Measurements from ENCODE around the gene MYBPC1. TPM values are rescaled to one million over a fixed set of nuclear protein-coding genes. Genes with fewer than 3 reads are reported as not detected.

MYBPC1 gene
- total and polyA plus RNA-seq, 2 of the 13 experiments (the other 11 are each of a cell fraction or from before 2014, with no cell fraction given), result 0.31 to 0.53 TPM

DNA sequence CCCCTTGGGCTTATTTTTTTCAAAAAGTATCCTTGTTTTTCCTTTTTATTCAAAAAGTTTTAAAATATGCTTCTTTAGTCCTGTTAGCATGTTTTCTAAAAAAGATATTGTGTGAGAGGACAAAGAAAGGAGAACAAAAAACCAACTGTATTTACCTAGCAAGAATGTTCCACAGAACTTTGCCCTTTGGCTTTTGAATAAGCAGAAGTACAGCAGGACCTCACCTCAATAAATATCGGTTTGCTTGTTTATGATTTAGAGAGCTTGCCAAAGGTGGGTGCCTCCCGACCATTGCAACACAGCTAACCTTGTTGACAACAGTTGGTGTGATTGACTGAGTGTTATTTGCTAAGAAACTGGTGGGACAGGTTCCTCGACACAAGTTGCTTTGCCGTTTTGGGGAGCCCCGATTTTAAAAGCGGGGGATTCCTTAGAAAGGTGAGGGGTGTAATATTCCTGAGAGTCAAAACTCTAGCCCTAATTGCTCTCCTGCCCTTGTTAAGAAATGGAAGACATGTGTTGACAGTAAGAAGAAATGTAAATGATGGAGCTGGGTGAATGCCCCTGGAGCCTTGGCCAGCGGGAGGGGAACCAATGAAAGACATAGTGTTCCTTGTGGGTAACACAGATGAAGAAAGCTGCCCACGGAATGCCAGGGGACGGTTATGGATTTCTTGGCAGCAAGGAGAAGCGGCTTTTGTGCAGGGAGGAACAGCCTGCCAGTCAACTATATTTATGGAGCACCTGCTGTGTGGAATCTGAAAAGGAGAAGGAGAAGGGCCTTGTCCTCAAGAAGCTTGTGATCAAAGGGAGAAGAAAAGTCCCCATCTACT is 13.7 kb downstream of the MYBPC1 start (continued):
- TF ChIP-seq, protein P1, sequence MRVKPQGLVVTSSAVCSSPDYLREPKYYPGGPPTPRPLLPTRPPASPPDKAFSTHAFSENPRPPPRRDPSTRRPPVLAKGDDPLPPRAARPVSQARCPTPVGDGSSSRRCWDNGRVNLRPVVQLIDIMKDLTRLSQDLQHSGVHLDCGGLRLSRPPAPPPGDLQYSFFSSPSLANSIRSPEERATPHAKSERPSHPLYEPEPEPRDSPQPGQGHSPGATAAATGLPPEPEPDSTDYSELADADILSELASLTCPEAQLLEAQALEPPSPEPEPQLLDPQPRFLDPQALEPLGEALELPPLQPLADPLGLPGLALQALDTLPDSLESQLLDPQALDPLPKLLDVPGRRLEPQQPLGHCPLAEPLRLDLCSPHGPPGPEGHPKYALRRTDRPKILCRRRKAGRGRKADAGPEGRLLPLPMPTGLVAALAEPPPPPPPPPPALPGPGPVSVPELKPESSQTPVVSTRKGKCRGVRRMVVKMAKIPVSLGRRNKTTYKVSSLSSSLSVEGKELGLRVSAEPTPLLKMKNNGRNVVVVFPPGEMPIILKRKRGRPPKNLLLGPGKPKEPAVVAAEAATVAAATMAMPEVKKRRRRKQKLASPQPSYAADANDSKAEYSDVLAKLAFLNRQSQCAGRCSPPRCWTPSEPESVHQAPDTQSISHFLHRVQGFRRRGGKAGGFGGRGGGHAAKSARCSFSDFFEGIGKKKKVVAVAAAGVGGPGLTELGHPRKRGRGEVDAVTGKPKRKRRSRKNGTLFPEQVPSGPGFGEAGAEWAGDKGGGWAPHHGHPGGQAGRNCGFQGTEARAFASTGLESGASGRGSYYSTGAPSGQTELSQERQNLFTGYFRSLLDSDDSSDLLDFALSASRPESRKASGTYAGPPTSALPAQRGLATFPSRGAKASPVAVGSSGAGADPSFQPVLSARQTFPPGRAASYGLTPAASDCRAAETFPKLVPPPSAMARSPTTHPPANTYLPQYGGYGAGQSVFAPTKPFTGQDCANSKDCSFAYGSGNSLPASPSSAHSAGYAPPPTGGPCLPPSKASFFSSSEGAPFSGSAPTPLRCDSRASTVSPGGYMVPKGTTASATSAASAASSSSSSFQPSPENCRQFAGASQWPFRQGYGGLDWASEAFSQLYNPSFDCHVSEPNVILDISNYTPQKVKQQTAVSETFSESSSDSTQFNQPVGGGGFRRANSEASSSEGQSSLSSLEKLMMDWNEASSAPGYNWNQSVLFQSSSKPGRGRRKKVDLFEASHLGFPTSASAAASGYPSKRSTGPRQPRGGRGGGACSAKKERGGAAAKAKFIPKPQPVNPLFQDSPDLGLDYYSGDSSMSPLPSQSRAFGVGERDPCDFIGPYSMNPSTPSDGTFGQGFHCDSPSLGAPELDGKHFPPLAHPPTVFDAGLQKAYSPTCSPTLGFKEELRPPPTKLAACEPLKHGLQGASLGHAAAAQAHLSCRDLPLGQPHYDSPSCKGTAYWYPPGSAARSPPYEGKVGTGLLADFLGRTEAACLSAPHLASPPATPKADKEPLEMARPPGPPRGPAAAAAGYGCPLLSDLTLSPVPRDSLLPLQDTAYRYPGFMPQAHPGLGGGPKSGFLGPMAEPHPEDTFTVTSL (CRISPR knock-in tag; IDR thresholded peaks at IDR 0.05; ENCODE audit: borderline replicate concordance), result peak; percentile 100
- TF ChIP-seq NFE2 (CRISPR knock-in tag; IDR thresholded peaks at IDR 0.05), result no peak
- TF ChIP-seq ZNF724P (CRISPR knock-in tag; IDR thresholded peaks at IDR 0.05; ENCODE audit: borderline replicate concordance), result 0 out of 2 replicates have a peak, but pooled peaks have one; percentile 29
- TF ChIP-seq NR3C1 (CRISPR knock-in tag; IDR thresholded peaks at IDR 0.05), result no peak
- peak; percentile 91 for TF ChIP-seq RARA (CRISPR knock-in tag; IDR thresholded peaks at IDR 0.05)
- peak; percentile 95 for TF ChIP-seq HMG20B (CRISPR knock-in tag; conservative IDR thresholded peaks at IDR 0.05)
- TF ChIP-seq, protein P2, sequence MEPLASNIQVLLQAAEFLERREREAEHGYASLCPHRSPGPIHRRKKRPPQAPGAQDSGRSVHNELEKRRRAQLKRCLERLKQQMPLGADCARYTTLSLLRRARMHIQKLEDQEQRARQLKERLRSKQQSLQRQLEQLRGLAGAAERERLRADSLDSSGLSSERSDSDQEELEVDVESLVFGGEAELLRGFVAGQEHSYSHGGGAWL (CRISPR knock-in tag; IDR thresholded peaks at IDR 0.05), result no peak
- TF ChIP-seq, protein P3, sequence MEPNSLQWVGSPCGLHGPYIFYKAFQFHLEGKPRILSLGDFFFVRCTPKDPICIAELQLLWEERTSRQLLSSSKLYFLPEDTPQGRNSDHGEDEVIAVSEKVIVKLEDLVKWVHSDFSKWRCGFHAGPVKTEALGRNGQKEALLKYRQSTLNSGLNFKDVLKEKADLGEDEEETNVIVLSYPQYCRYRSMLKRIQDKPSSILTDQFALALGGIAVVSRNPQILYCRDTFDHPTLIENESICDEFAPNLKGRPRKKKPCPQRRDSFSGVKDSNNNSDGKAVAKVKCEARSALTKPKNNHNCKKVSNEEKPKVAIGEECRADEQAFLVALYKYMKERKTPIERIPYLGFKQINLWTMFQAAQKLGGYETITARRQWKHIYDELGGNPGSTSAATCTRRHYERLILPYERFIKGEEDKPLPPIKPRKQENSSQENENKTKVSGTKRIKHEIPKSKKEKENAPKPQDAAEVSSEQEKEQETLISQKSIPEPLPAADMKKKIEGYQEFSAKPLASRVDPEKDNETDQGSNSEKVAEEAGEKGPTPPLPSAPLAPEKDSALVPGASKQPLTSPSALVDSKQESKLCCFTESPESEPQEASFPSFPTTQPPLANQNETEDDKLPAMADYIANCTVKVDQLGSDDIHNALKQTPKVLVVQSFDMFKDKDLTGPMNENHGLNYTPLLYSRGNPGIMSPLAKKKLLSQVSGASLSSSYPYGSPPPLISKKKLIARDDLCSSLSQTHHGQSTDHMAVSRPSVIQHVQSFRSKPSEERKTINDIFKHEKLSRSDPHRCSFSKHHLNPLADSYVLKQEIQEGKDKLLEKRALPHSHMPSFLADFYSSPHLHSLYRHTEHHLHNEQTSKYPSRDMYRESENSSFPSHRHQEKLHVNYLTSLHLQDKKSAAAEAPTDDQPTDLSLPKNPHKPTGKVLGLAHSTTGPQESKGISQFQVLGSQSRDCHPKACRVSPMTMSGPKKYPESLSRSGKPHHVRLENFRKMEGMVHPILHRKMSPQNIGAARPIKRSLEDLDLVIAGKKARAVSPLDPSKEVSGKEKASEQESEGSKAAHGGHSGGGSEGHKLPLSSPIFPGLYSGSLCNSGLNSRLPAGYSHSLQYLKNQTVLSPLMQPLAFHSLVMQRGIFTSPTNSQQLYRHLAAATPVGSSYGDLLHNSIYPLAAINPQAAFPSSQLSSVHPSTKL (CRISPR knock-in tag; IDR thresholded peaks at IDR 0.05), result peak; percentile 98
- TF ChIP-seq, protein P4, sequence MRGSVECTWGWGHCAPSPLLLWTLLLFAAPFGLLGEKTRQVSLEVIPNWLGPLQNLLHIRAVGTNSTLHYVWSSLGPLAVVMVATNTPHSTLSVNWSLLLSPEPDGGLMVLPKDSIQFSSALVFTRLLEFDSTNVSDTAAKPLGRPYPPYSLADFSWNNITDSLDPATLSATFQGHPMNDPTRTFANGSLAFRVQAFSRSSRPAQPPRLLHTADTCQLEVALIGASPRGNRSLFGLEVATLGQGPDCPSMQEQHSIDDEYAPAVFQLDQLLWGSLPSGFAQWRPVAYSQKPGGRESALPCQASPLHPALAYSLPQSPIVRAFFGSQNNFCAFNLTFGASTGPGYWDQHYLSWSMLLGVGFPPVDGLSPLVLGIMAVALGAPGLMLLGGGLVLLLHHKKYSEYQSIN (CRISPR knock-in tag; IDR thresholded peaks at IDR 0.05; ENCODE audit: borderline replicate concordance), result no peak
- TF ChIP-seq ZFAT (CRISPR knock-in tag; conservative IDR thresholded peaks at IDR 0.05), result no peak
- TF ChIP-seq ZNF484 (CRISPR knock-in tag; IDR thresholded peaks at IDR 0.05; ENCODE audit: borderline replicate concordance, low read depth), result no peak
- peak; percentile 84 for TF ChIP-seq SKI (IDR thresholded peaks at IDR 0.05; ENCODE audit: partially characterized antibody)
